HG03460 (cell line): Measurements from ENCODE around the gene TAGLN2.

Experiments used
- ATAC-seq: cut with Tn5 transposase; IDR thresholded peaks from one replicate; pipeline ENCODE4 v1.9.1; 2021; ENCODE audit not compliant: unreplicated experiment

The TAGLN2 gene

GRCh38 chr1:159949981-159950381 is 24.7 kb upstream of the TAGLN2 start:
- no peak for ATAC-seq

DNA sequence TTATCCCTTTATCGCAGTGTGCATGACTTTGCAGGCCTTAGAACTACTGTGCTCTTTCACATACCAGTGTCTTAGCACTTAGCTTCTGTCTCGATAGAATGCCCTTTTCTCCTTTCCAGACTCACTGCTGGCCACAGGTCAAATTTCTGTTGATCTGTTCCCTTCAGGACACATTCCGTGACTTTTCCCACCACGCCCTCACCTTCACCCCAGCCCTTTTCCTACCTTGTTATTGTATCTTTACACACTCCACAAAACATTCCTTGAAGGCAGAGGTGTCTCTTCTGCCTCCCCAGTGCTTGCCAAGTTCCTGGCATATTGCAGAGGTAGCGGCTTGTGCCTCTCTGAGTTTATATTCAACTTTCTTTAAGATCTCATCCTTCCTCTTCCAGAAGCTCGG is 23.8 kb upstream of the TAGLN2 start:
- ATAC-seq = no peak

DNA sequence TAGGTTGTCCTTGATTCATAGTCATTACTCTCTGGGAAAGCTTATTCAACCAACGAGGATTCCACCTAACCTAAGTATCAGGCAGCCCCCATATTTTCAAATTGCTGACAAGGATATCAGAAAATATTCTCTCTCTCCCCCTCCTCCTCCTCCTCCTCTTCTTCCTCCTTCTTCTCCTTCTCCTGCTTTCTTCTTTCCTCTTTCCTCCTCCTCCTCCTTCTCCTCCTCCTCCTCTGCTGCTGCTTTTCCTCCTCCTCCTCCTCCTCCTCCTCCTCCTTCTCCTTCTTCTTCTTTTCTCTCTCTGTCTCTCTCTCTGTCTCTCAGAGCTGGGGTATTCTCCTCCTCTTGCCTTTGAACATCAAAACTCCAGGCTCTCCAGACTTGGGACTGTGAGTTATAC is 22.6 kb upstream of the TAGLN2 start:
- no peak for ATAC-seq

GRCh38 chr1:159946242-159947187 is 21.2 kb upstream of the TAGLN2 start:
- ATAC-seq = no peak

- no peak for ATAC-seq
These were observed 20.4 kb upstream of the TAGLN2 start, which contains the start of gene IGSF9 for GRCh38 chr1:159945483-159946241. Gene IGSF9, minus strand, starts transcription at chr1:159945613. Its CDS starts 2,159 bp downstream, at chr1:159943454.

GRCh38 chr1:159944623-159945455 is 19.5 kb upstream of the TAGLN2 start:
- no peak for ATAC-seq

DNA sequence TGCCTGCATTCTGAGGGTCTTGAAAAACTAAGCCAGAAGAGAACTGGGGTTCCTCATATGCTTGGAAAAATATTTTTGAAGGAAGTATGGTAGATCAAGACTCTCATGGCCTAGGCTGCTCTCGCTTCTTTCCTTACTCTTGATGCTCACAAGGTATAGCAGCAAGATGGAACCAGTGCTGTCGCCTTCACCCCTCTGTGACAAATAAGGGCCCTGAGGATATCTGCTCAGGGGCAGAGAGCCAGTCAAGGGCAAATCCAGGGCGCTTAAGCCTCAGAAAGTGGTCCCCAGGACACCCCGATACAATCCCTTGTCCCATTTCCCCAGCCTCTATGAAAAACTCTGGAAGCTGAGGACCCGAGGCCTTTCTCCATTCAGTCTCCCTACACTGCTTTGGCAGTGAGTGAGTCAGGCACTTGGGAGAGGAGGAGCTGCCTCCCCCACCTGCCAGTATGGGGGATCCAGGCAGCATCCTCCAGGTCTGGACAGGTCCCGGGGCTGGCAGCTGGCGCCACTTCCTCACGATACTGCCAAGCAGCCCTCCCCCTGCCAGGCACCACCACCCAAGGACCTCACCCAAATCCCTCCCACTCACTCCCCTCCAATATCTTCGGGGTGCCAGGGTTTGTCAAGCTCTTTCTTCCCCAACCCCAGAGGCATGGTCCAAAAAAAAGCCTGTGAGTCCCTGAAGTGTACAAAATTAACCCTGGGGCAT is 18.8 kb upstream of the TAGLN2 start:
- no peak for ATAC-seq

DNA sequence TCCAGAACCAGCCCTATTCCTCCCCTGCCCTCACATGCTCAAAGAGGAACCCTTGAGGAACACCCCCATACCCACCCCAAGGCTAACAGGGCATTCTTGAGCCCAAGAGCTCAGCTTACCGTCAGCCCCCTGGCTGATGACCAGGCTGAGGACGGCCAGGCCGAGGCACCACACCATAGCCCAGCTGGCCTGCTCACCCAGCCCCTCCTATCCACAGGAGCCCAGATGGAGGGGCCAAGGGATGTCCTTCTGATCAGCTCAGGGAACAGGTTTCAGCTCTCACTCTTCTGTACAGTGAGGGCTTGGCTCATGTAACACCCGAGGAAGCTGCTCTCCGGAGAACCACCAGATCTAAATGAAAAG is 18.0 kb upstream of the TAGLN2 start:
- ATAC-seq = no peak

GRCh38 chr1:159942632-159943277 is 17.4 kb upstream of the TAGLN2 start:
- ATAC-seq = no peak

DNA sequence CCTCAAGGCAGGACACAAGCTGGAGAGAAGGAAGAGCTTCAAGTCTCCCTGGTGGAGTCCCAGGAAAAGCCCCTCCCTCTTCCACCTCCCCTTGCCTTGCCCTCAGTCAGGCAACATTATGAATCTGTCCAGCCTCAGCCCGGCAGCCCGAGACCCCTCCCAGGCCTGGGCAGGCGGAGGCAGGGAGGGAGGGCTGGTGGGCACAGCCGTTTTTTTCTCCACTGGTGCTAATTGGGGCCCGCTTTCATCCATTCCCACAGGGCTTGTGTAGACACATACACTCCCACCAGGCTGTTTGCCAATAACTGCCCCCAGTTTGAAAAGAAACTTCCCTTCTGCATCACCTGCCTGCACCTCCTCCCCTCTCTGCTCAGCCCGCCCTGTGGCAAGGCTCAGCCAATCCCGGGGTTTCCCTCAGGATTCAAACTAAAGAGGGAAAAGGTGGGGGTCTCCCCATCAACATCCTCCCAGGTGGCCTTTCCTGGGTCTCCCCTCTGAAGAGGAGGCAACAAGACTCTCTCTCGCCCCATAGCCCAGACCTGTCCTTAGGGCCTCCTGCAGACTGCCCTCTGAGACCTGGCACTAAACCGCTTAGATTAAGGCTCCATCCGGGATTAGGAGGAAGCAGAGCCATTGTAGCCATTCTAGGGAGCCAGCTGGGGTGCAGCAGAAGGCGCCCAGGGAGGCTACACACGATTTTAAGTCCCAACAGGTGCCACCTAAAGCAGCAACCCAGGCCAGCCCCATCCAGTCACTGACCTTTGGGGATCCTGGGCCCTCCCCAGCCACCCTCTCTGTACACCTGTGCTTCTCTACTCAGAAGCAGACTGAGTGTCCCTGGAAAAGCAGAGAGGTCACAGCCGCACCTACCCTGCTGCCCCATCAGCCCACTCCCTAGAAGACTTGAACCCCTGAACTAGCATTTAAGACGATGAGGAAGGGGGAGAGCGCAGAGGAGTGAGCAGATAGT is 16.6 kb upstream of the TAGLN2 start:
- no peak for ATAC-seq

GRCh38 chr1:159941141-159941540 is 15.8 kb upstream of the TAGLN2 start:
- ATAC-seq = no peak

DNA sequence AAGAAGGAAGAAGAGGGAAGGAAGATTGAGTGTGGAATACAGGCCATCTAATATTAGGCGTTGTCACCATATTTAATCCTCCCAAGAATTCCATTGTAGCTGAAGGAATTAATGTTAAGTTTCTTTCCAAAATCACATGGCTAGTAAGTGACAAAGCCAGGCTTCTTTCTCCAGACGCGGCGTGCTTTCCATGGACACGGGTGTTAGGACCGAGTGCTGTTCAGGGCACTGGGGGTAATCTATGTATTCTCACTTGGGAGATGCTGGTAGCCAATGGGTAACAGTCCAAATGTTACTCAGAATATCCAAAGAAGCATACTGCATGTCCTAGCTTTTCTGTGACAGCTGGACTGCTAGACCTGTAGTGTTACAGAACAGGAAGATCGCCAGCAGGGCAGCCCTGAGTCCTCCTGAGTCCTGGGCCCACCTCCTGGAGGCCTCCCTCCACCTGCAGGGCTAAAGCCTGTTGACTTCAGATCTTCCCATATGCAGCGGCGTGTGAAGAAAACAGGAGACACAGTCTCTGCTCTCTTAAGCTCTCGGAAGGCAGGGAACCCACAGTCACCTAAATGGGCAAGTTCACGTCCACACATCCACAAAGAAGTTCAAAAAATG is 14.8 kb upstream of the TAGLN2 start:
- ATAC-seq = no peak

- ATAC-seq = no peak
These were observed 14.3 kb upstream of the TAGLN2 start for GRCh38 chr1:159939678-159940002.

GRCh38 chr1:159938905-159939677 is 13.8 kb upstream of the TAGLN2 start:
- no peak for ATAC-seq

DNA sequence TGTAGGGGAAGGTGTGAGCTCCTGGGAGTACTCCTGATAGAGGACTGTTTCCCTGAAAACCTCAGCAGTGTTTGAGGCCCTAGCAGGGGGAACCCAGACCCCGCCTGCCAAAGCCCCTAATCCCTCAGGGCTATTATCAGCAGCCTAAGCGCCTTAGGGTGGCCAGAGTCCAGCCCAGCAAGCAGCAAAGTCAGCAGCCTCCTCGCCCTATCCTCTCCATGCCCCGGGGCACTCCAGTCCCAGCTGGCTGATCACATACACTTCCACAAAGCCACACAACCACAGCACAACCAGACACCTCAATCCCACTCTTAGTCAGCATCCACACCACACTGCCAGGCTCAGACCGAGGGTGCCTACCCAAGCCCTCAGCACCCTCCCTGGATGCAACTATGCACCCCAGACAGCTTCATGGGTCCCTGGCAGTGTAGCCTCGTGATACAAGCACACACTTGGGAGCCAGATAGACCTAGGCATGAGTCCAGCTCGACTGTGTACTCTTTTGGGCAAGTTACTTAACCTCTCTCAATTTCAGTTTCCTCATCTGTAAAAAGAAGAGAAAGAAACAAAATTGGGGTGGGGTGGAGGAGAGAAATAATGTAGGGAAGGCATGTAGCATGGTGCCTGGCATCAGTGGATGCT is 13.0 kb upstream of the TAGLN2 start:
- no peak for ATAC-seq

- ATAC-seq = no peak
These were observed 11.9 kb upstream of the TAGLN2 start for GRCh38 chr1:159937054-159937750.
